Measurements from ENCODE around the gene TMEM132D. TPM values are rescaled to one million over a fixed set of nuclear protein-coding genes. Genes with fewer than 3 reads are reported as not detected.

TMEM132D gene
- total RNA-seq, 1 experiment from 2014 or later = 7.1 TPM

DNA sequence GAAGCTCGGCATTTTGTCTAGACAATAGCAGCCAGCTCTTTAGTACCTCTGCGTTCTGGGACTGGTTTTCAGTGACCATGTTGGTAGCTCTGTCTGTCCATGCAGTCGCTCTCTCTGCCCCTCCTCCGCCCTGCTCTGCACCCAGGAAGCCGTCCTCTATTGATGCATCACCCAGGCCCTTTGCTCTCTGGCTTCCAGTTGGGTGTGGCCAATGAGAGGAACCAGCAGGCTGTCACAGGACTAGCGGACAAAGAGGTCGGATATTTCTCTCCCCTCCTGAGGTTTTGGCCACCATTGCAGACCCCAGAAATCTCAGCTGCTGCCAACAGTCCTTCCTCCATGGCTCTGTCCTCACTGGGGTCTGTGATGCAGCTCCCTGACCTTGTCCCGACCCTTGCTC, 180.6 kb downstream of the TMEM132D start:
- DNase-seq (ENCODE audit: low read depth) = no peak

DNA sequence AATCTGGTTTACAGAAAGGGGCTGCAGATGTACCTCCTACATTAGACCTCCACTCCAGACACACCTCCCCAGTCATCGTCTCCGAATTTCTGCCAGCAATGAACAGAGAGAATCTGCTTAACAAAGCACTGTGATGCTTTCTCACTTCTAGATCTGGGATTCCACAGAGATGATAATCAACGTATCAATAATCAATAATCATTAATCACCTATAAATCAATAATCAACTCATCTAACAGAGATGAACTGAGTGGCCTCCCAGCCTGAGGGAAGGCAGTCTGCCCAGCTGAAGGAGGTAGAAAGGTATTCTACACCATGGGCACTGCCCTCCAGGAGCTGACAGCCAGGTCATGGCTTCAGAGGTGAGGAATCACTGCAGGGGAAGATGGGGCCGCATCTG, 183.2 kb downstream of the TMEM132D start:
- DNase-seq (ENCODE audit: low read depth) = no peak

DNA sequence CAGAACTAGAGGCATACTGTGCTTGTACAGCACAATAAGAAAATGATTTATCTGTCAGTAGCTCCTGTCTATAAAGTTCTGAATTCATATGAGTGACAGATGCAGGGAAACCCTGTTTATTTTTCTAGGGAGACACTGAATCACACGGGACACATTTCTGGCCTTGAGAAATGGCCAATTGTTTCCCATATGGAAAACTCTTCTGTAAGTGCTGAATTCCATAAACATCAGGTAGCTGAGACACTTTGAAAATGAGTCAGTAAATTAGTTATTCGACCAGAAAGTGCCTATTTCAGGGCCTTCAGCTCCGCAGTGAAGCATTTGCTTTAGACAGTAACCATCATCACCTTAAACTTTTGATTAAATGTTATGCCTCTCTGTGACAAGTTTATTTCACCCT, 184.4 kb downstream of the TMEM132D start:
- DNase-seq (ENCODE audit: low read depth) = peak; percentile 51

DNA sequence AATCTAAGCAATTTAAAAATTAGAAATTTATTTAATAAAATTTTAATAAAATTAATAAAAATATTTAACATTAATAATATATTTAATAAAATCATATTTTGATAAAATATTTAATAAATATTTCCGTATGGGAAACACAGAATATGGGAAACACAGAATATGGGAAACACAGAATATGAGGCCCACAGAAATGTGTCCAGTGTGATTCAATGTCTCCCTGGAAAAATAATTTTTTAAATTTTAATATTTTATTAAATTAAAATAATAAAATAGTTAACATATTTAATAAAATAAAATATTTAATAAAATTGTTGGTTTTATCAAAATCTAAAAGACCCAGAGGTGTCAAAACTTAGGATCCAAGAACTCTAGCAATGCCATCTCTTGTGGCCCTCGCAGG, 186.4 kb downstream of the TMEM132D start:
- no peak for DNase-seq (ENCODE audit: low read depth)

DNA sequence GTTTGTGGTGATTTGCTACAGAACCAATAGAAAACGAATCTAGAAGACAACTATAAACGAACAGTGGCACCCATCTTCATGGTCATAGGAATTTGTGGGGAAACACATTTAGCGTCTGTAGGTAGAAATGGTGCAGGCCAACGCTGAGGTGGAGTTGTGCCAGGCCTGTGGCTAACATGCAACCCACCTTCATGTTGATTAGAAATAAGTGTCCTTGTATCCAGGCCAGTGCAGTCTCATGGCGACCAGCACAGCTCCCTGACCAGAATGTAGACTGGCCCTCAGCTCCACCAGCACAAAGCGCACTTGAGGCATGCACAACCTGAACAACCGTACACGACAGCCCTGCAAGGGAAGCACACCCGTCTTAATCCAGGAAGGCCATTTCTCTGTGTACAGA, 187.0 kb downstream of the TMEM132D start:
- DNase-seq (ENCODE audit: low read depth) = no peak

DNA sequence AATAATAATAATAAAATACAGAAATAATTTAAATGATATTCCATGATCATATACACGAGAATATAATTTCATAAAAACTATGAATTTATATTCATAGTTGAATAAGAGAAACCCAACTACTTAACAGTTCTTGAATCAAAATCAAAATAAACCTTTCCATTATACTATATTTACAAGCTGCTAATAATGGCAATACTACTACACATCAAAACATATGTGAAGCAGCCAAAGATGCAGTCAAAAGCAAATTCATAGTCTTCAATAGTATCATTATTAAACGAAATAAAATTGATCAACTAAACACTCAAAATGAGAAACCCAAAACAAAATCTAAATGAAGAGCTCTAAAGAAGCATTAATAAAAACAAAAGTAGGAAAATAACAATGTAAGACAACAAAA, 197.1 kb downstream of the TMEM132D start:
- no peak for DNase-seq (ENCODE audit: low read depth)

DNA sequence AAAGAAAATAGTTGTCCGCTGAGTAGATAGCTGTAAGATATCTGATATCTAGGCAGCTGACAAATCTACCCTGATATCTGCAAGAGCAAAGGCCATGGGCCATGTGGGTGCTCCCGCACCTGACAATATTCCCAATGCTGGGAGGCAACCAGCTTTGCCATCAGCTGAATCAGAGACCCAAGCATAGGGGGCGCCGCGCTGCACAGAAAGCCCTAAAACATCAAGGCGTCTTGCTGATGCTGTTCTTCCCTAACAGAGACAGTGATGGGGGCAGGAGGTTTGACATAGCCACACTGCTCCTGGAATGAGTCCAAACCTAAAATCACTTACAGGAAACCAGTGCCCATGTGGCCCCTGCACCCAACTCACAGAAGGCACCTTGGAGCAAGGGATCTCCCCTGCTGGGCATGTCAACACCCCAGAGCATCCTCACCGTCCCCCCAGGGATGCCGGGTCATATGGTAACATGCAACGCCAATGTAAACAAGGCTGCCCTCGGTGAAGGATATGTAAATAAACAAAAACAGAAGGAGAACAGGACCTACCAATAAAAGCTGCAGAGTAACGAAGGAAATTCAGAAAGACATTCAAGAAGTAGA, 199.5 kb downstream of the TMEM132D start:
- peak; percentile 43 for DNase-seq (ENCODE audit: low read depth)

DNA sequence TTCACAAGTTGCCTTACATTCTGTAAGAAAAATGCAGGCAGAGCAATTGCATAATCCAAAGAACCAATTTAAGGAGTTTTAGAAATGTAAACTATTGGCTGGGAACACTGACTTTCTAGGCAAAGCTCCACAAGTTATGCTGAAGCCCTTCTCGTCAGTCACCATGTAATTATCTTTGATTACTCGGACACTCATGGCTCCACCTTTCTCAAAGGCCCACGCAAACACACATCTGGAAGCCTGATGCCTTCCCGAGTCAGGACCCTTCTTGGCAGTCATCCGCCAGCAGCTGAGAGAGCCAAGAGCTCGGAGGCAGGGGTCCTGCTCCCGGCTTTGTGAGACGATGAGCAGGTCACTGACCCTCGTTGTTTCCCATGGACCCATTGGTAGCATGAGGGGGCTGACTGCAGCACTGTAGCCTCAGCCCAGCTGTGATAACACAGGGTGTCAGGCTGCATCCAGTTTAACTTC, 202.2 kb downstream of the TMEM132D start:
- peak; percentile 39 for DNase-seq (ENCODE audit: low read depth)

DNA sequence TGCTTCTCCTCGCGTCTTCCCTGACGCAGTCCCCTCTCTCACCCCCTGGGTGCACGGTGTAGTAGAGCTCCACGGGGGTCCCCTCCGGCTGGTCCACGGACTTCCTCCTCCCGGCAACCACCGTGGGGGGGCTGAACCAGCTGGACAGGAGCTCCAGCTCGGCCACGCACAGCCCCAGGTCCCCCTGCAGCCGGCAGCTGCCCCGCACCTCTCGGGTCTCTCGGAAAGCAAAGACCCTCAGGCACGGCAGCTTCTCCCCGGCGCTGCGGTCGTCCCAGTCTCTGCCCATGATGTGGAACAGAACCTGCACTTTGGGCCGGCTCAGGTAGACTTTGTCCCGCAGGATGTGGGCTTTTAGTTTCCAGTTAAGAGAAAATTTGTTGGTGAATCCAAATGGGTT, 203.8 kb downstream of the TMEM132D start:
- DNase-seq (ENCODE audit: low read depth) = no peak

DNA sequence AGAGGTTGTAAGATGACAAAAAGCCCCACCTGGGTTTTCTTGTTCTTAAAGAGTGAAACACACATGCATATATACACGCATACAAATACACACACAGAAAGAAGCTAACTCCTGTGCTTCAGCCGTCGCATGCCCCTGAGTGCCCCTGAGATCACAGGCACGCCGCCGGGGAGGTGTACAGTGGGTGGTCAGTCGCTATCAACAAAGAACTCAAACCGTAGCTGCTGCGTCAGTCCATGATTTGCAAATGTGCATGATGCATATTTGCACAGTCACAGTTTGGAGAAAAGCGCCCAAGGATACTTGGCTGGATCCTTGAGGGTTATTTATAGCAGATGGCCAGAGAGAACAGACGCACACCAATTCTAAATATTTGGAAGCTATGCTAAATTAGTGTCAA, 206.9 kb downstream of the TMEM132D start:
- peak; percentile 80 for DNase-seq (ENCODE audit: low read depth)

DNA sequence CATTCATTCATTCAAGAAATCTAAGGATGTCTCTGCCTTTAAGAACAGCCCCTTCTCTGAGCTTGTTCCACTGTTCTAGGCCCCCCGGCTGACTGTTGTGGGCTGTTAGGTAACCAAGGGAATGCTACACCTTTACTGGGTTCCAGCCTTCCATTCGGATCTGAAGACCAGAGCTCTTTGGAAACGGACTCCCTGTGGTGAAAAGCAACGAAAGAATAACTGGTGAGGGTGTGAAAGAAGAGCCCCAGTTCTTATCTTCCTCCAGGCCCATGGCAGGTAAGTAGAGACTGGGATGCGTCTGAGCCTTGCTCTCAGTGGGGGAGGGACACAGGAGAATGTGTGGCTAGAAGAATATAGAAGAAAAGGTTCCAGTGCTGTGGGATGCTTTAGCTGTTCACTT, 207.4 kb downstream of the TMEM132D start:
- DNase-seq (ENCODE audit: low read depth) = no peak

DNA sequence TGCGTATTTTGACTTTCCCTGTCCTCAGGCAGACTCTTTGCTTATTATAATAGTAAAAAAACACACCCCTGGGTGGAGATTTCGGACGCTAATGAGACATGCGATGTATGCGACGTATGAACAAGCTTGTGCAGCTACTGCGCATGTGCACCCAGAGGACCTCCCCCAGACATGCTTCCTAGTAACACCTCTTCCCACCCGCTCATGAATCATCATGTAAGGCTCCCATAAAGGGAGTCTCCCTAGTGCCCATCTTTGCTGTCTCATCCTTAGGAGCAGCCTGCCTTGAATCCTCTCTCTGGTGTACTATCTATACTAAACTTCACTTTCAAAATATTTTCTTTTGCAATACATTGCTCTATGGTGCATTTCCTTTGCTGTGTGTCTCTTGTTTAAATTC, 210.1 kb downstream of the TMEM132D start:
- DNase-seq (ENCODE audit: low read depth) = peak; percentile 96

DNA sequence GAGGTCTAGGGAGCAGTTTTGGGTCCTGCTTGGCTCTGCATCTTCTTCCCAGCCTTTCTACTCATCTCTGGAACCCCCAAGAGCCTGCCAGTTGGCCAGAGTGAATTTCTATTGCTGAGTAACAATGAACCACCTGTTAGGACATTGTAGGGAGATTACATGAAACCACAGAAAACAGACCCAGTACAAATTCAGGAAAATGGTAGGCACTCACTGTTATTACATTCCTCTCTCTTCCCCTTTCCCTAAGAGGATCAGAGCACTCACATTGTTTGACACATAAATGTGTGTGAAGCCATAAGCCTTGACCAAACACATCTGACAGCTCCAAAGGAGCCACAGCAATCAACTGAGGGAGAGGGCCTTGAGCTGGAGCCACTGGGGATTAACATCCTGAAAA, 216.1 kb downstream of the TMEM132D start:
- no peak for DNase-seq (ENCODE audit: low read depth)

DNA sequence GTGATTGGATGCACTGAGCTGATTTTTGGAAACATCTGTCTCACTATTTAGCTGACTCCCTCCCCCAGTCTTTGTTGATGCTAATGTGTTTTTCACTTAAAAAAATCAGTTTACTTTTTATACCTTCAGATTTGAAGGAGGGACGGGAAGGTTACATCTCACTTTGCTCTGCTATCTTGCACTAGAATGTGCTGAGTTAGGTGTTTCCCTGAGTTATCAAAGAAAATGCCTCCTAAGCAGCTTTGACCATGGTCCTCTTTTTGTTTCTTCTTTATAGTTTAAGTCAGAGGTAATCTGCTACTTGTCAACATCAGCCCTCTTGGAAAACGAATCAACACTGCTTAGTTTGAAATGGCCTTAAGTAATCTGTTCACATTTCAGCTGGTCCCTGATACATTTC, 222.0 kb downstream of the TMEM132D start:
- no peak for DNase-seq (ENCODE audit: low read depth)

DNA sequence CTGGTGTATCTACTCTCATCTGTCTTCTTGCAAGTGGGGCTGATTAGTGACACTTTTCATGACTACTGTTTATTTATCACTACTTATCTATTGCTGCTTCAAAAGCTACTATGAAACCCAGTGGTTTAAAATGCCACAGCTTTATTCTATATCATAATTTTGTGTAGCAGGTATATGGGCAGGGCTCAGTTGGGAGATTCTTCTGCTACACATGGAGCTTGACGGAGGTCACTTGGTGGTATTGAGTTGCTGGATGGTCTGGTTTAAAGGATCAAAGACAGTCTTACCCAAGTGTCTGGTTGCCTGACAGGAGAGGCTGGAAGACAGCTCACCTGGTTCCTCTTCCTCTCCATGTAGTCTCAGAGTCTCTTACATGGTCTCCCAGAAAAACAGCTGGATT, 222.7 kb downstream of the TMEM132D start:
- DNase-seq (ENCODE audit: low read depth) = no peak

DNA sequence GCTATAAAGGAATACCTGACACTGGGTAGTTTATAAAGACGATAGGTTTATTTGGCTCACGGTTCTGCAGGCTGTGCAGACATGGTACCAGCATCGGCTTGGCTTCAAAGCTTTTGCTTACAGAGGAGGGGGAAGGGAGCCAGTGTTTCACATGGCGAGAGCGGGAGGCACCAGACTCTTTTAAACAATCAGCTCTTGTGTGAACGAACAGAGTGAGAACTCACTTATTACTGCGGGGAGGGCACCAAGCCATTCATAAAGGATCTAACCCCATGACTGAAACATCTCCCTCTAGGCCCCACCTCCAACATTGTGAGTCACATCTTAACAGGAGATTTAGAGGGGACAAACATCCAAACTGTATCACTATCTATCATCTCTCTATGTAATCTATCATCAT, 227.4 kb downstream of the TMEM132D start:
- DNase-seq (ENCODE audit: low read depth) = no peak

DNA sequence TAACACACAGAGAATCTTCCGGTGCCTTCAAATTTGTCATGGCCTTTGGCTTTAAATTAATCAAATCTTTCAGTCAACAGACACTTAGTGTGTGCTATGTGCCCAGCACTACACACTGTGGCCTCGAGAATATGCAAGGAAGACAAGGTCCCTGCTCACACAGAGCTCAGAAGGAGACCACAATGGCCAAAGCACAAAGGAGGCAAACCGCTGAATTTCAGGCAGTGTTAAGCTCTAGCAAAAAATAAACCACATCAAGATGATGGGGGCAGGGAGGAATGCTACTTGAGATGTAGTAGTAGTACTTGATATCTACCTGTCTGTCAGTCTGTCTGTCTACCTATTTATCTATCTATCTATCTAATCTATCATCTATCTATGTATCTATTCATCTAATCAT, 227.9 kb downstream of the TMEM132D start:
- no peak for DNase-seq (ENCODE audit: low read depth)

DNA sequence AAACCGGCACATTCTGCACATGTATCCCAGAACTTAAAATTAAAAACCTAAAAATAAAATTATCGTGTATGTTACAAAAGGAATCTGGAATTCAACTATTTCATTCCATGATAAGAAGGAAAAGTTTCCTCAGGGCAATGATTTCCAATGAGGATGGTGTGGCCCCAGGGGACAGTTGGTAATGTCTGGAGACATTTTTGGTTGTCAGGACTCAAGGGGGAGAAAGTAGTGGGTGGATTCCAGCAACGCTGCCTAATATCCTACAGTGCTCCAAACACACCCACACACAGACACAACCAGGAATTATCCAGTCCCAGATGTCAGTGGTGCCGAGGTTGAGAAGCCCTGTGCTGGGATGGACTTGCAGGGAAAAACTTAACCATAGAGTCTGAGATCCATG, 228.3 kb downstream of the TMEM132D start:
- no peak for DNase-seq (ENCODE audit: low read depth)

DNA sequence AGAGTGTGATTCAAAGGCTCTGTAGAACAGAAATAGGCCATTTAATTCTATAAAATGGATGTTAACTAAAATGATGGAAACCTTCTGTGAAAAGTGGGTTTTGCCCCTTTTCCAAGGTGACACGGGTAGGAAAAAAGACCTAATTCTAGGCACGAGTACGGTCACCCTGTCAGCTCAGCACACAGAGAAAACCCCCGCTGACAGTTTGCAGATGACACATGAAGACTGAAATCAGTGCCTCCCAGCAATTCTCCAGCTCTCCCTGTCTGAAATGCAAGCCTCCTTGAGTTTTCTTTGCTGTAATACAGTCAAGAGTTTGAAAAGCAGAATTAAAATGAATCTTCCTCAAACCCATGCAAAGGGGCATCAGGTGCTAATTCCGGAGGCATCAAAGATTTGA, 230.0 kb downstream of the TMEM132D start:
- no peak for DNase-seq (ENCODE audit: low read depth)

DNA sequence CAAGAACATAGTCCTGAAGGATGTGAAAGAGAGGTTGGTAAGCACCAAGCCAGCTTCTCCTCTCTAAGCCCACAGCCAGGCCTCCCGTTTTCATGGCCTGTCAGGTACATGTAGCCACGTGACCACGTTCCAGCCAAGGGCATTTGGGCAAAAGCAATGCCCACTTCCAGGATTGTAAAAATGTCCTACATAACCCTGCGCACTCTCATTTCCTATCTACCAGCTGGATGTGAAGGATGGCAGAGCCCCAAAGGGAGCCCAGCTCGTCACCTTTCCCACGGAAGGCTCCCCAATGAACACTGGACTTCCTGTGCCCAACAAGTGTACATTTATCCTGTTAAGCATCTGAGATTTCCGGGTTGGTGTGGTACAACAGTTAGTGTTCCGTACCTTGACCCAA, 231.7 kb downstream of the TMEM132D start:
- no peak for DNase-seq (ENCODE audit: low read depth)

DNA sequence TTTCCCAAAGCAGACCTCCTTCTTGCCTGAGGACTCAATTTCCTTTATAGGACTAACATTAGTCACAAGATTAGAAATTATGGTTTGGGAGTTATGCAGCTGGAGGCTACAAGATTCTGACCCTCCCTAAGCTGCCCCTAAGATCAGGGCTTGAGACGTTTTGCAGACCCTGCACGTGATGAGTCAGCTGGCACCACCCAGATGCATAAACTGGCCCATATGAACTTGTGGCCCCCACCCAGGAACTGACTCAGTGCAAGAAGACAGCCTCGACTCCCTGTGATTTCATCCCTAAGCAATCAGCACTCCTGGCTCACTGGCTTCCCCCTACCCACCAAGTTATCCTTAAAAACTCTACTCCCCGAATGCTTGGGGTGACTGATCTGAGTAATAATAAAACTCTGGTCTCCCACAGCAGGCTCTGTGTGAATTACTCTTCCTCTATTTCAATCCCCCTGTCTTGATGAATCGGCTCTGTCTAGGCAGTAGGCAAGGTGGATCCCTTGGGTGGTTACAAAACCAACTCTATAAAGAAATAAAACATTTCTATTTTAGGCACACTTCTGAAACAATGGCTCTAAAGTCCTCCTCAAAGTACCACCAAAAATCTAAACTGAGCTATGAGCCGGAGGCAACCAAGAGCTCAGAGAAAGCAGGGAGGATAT, 233.4 kb downstream of the TMEM132D start:
- DNase-seq (ENCODE audit: low read depth) = peak; percentile 78

DNA sequence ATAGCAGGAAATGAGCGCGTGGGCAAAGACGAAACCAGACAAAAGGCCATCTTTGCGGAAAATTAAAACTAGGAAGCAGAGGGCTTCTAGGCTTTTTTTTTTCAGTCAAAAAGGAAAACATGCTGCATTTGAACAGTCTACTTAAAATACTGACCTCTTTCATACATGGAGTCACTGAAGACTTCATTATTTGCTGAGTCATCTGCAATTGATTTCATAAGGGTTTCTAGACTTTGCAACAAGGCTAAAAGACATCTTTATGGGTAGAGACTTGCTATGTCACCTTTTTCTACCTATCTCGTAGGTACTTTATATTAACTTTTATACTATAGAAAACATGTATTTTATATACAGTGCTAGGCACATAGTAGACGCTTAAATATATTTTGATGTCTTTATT, 238.4 kb downstream of the TMEM132D start:
- no peak for DNase-seq (ENCODE audit: low read depth)

DNA sequence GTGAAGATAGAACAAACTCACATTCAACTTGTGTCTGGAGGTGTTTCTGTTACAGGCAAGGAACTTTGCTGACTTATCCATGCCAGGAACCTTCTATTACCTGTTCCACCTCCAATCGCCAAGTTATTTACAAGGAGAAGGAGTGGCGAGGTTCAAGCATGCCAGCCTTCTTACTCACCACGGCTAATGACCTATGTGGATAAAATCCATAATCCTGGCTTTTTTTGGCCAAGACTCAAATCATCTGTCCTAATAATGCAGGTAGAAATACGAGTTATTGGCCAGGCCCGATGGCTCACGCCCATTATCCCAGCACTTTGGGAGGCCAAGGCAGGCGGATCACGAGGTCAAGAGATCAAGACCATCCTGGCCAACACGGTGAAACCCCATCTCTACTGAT, 241.6 kb downstream of the TMEM132D start:
- no peak for DNase-seq (ENCODE audit: low read depth)

DNA sequence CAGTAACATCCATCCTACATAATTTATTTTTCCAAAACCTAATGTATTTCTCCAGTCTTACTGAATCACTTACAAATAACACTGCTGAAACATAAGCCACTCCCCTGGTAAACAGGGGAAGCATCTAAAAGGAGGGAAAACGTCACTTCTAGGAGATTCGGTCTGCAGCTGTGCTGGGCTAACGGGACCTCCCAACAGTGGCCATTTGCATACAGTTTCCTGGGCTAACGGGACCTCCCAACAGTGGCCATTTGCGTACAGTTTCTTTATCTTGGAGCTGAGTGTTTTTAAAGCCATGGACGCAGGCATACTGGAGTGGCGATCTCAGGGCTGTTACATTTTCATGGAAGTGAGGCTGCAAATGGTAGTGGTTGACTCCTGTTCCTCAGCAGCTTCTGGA, 242.9 kb downstream of the TMEM132D start:
- DNase-seq (ENCODE audit: low read depth) = no peak

Measured in Daoy (cell line).